HG03025 (cell line): Measurements from ENCODE around the gene TNNC2.
"Not testable (repeated sequence)": the region's sequence is repeated elsewhere in the genome, so short reads cannot be mapped to it uniquely, and the experiment has no call there.

Experiments used
- ATAC-seq: cut with Tn5 transposase; IDR thresholded peaks from one replicate; pipeline ENCODE4 v1.9.1; 2021; ENCODE audit warnings: mild to moderate bottlenecking, moderate library complexity; ENCODE audit not compliant: unreplicated experiment, low FRiP score

Gene TNNC2

GRCh38 chr20:45827030-45827652 lies at the start of gene TNNC2:
Gene TNNC2 (minus strand): TSS chr20:45827312. CDS start chr20:45827248, 64 bp downstream.
- ATAC-seq: no peak

GRCh38 chr20:45874576-45874975 lies 47.5 kb upstream of the TNNC2 start:
- no peak for ATAC-seq

GRCh38 chr20:45874104-45874481 lies 47.0 kb upstream of the TNNC2 start:
- not testable (repeated sequence) for ATAC-seq

GRCh38 chr20:45873409-45874103 lies 46.4 kb upstream of the TNNC2 start:
- ATAC-seq: no peak

- ATAC-seq: no peak
Observed at GRCh38 chr20:45872626-45873025, 45.5 kb upstream of the TNNC2 start.

- ATAC-seq: no peak
Observed at GRCh38 chr20:45867819-45868176, 40.7 kb upstream of the TNNC2 start.

- ATAC-seq: no peak
Observed at GRCh38 chr20:45867136-45867818, 40.2 kb upstream of the TNNC2 start.

GRCh38 chr20:45866454-45866853 lies 39.3 kb upstream of the TNNC2 start:
- ATAC-seq: no peak

GRCh38 chr20:45863543-45864470 lies 36.7 kb upstream of the TNNC2 start:
- ATAC-seq: no peak

- no peak for ATAC-seq
Observed at GRCh38 chr20:45861221-45862075, 34.3 kb upstream of the TNNC2 start.

- no peak for ATAC-seq
Observed at GRCh38 chr20:45860560-45861220, 33.6 kb upstream of the TNNC2 start.

GRCh38 chr20:45859916-45860315 lies 32.8 kb upstream of the TNNC2 start:
- no peak for ATAC-seq

GRCh38 chr20:45857882-45858216 lies 30.7 kb upstream of the TNNC2 start:
- peak; percentile 1 for ATAC-seq

GRCh38 chr20:45857114-45857881 lies 30.2 kb upstream of the TNNC2 start, which contains the start of the genes ACOT8 and ZSWIM3:
Gene ACOT8 (minus strand): TSS chr20:45857392. CDS start chr20:45857315, 77 bp downstream.
Gene ZSWIM3 (plus strand): TSS chr20:45857614. CDS start chr20:45857826, 212 bp downstream.
- peak; percentile 93 for ATAC-seq

GRCh38 chr20:45853484-45853883 lies 26.4 kb upstream of the TNNC2 start:
- no peak for ATAC-seq

GRCh38 chr20:45852326-45852725 lies 25.2 kb upstream of the TNNC2 start:
- no peak for ATAC-seq

- ATAC-seq: no peak
Observed at GRCh38 chr20:45851501-45851900, 24.4 kb upstream of the TNNC2 start.

GRCh38 chr20:45850926-45851325 lies 23.8 kb upstream of the TNNC2 start:
- no peak for ATAC-seq
